Mesenchymal stem cell (in vitro differentiated cells and primary cell): ENCODE results near the gene LRRC26.
A peak's percentile ranks its signal among the peaks of the same experiment; 100 is the strongest.

Experiments
- DNase-seq: peaks from one replicate; pipeline ENCODE4 v3.0.0-alpha.2; 2013
- H2AFZ ChIP-seq: one replicate; pipeline ENCODE4 v1.6.1; 2013; ENCODE audit warnings: low read depth, mild to moderate bottlenecking, control low read depth, inconsistent platforms, low read length, moderate library complexity
- H2AK5ac ChIP-seq: 2 replicates; pipeline ENCODE4 v1.6.1; 2013; ENCODE audit warnings: low read length, moderate library complexity, mild to moderate bottlenecking, inconsistent platforms; ENCODE audit not compliant: severe bottlenecking
- H2BK120ac ChIP-seq: one replicate; pipeline ENCODE4 v1.6.1; 2013; ENCODE audit warnings: low read depth, mild to moderate bottlenecking, inconsistent platforms, low read length, moderate library complexity
- H2BK12ac ChIP-seq, 2 experiments: one replicate each; pipeline ENCODE4 v1.6.1; 2013; ENCODE audit warnings: inconsistent platforms in 2 of 2, low read length in 2 of 2, mild to moderate bottlenecking in 2 of 2, moderate library complexity in 2 of 2, control low read depth in 1 of 2
- H2BK15ac ChIP-seq: one replicate; pipeline ENCODE4 v1.6.1; 2013; ENCODE audit warnings: mild to moderate bottlenecking, low read depth, inconsistent platforms; ENCODE audit not compliant: poor library complexity, severe bottlenecking
- H2BK5ac ChIP-seq: 2 replicates; pipeline ENCODE4 v1.6.1; 2013; ENCODE audit warnings: low read depth, mild to moderate bottlenecking, low read length, control low read depth, inconsistent platforms; ENCODE audit not compliant: poor library complexity, severe bottlenecking
- H3K14ac ChIP-seq, 2 experiments: one replicate each; pipeline ENCODE4 v1.6.1; 2013; ENCODE audit warnings: inconsistent platforms in 2 of 2, low read length in 2 of 2, control low read depth in 1 of 2, mild to moderate bottlenecking in 1 of 2, moderate library complexity in 1 of 2
- H3K18ac ChIP-seq, 2 experiments: one replicate each; pipeline ENCODE4 v1.6.1; 2013; ENCODE audit warnings: inconsistent platforms in 2 of 2, low read length in 2 of 2, control low read depth in 1 of 2, low read depth in 1 of 2, mild to moderate bottlenecking in 1 of 2
- H3K23ac ChIP-seq, 2 experiments: one replicate each; pipeline ENCODE4 v1.6.1; 2013; ENCODE audit warnings: inconsistent platforms in 2 of 2, low read length in 2 of 2, mild to moderate bottlenecking in 2 of 2, moderate library complexity in 2 of 2, control low read depth in 1 of 2
- H3K27ac ChIP-seq: 2 replicates; pipeline ENCODE4 v1.5.1; 2013; ENCODE audit warnings: mild to moderate bottlenecking, moderate library complexity, low read length, control low read depth, inconsistent platforms; ENCODE audit not compliant: poor library complexity, severe bottlenecking
- H3K27me3 ChIP-seq, 2 experiments: 2 replicates each; pipeline versions ENCODE4 v1.6.1 to v1.7.0; 2013; ENCODE audit warnings: low read length in 2 of 2, mild to moderate bottlenecking in 2 of 2, moderate library complexity in 2 of 2, control low read depth in 1 of 2, inconsistent platforms in 1 of 2; ENCODE audit not compliant: control insufficient read depth in 1 of 2, insufficient read depth in 1 of 2
- H3K36me3 ChIP-seq, 2 experiments: 2 replicates each; pipeline versions ENCODE4 v1.6.1 to v1.7.0; 2013; ENCODE audit warnings: low read length in 2 of 2, control low read depth in 1 of 2, inconsistent platforms in 1 of 2, low read depth in 1 of 2, mild to moderate bottlenecking in 1 of 2; ENCODE audit not compliant: insufficient read depth in 2 of 2, control insufficient read depth in 1 of 2
- H3K4ac ChIP-seq, 2 experiments: one replicate each; pipeline ENCODE4 v1.6.1; 2013; ENCODE audit warnings: inconsistent platforms in 2 of 2, low read length in 2 of 2, mild to moderate bottlenecking in 2 of 2, moderate library complexity in 2 of 2, control low read depth in 1 of 2, low read depth in 1 of 2
- H3K4me1 ChIP-seq: 2 replicates; pipeline ENCODE4 v1.6.1; 2013; ENCODE audit warnings: low read depth, low read length, control low read depth; ENCODE audit not compliant: control insufficient read depth, insufficient read depth
- H3K4me2 ChIP-seq: 2 replicates; pipeline ENCODE4 v1.6.1; 2013; ENCODE audit warnings: low read length, mild to moderate bottlenecking, inconsistent platforms; ENCODE audit not compliant: poor library complexity, severe bottlenecking
- H3K4me3 ChIP-seq, 2 experiments: 2 replicates each; pipeline versions ENCODE4 v1.5.1 to v1.7.0; 2013; ENCODE audit warnings: low read length in 2 of 2, mild to moderate bottlenecking in 2 of 2, control low read depth in 1 of 2, low read depth in 1 of 2; ENCODE audit not compliant: insufficient read depth in 1 of 2
- H3K79me1 ChIP-seq: replicated peaks from 2 replicates; pipeline ENCODE4 v1.6.1; 2013; ENCODE audit warnings: mild to moderate bottlenecking, control low read depth, low read length, inconsistent platforms; ENCODE audit not compliant: poor library complexity, severe bottlenecking
- H3K9ac ChIP-seq: 2 replicates; pipeline ENCODE4 v1.7.0; 2013; ENCODE audit warnings: mild to moderate bottlenecking, low read length, moderate library complexity
- H3K9me3 ChIP-seq: 2 replicates; pipeline ENCODE4 v1.7.0; 2013; ENCODE audit warnings: mild to moderate bottlenecking, low read length; ENCODE audit not compliant: control insufficient read depth
- H4K8ac ChIP-seq: one replicate; pipeline ENCODE4 v1.6.1; 2013; ENCODE audit warnings: inconsistent platforms, mild to moderate bottlenecking, low read length, moderate library complexity
- H4K91ac ChIP-seq: one replicate; pipeline ENCODE4 v1.6.1; 2013; ENCODE audit warnings: mild to moderate bottlenecking, low read length, inconsistent platforms
- WGBS: methylation state at CpG from one replicate; pipeline ENCODE4 v1.1.7; 2013; ENCODE audit warnings: mixed read lengths; 5-methylcytosine and 5-hydroxymethylcytosine counted together

The LRRC26 gene

GRCh38 chr9:137170486-137171148 lies 766 bp upstream of the LRRC26 start:
- H3K4ac ChIP-seq: no peak overlapping the region
- no peak overlapping the region for H2AK5ac ChIP-seq
- H3K36me3 ChIP-seq: no peaks in the 10 kb centered on the region
- no peak overlapping the region for H4K8ac ChIP-seq
- no peak overlapping the region for H4K91ac ChIP-seq
- H3K4me3 ChIP-seq: no peak overlapping the region
- no peak overlapping the region for H3K14ac ChIP-seq
- no peak overlapping the region for H2BK15ac ChIP-seq
- no peaks in the 10 kb centered on the region for H3K79me1 ChIP-seq
- H3K9me3 ChIP-seq: no peaks in the 10 kb centered on the region
- H3K4me1 ChIP-seq: peaks cover 21% of the 10 kb centered on the region
- H3K27ac ChIP-seq: no peak overlapping the region
- no peak overlapping the region for H2BK5ac ChIP-seq
- no peak overlapping the region for H3K18ac ChIP-seq
- no peak overlapping the region for H3K9ac ChIP-seq
- WGBS: 75% methylated on average over 12 of the region's 14 CpGs
- no peak for DNase-seq
- H2BK12ac ChIP-seq: no peak overlapping the region
- peaks cover 69 to 82% of the 10 kb centered on the region in 2 experiments for H3K27me3 ChIP-seq
- H3K23ac ChIP-seq: no peak overlapping the region
- H2BK120ac ChIP-seq: no peak overlapping the region
- H2AFZ ChIP-seq: no peak overlapping the region
- H3K4me2 ChIP-seq: no peak overlapping the region

- H3K4ac ChIP-seq: no peak overlapping the region
- H4K91ac ChIP-seq: no peak overlapping the region
- no peak overlapping the region for H2BK15ac ChIP-seq
- peak; percentile 29 for DNase-seq
- H3K18ac ChIP-seq: no peak overlapping the region
- H3K14ac ChIP-seq: no peak overlapping the region
- H3K79me1 ChIP-seq: no peaks in the 10 kb centered on the region
- H3K9ac ChIP-seq: no peak overlapping the region
- H3K4me1 ChIP-seq: peaks cover 21% of the 10 kb centered on the region
- peak overlapping the region in 1 of 2 experiments; percentile 38 for H3K4me3 ChIP-seq
- peaks cover 83 to 88% of the 10 kb centered on the region in 2 experiments for H3K27me3 ChIP-seq
- no peak overlapping the region for H2BK12ac ChIP-seq
- H3K9me3 ChIP-seq: no peaks in the 10 kb centered on the region
- H4K8ac ChIP-seq: no peak overlapping the region
- H3K23ac ChIP-seq: peak overlapping the region in 1 of 2 experiments; percentile 85
- no peak overlapping the region for H3K27ac ChIP-seq
- no peak overlapping the region for H2BK120ac ChIP-seq
- no peak overlapping the region for H2AFZ ChIP-seq
- WGBS: 2% methylated on average over 83 of the region's 124 CpGs
- H3K4me2 ChIP-seq: peak overlapping the region; percentile 73
- no peak overlapping the region for H2AK5ac ChIP-seq
- no peaks in the 10 kb centered on the region for H3K36me3 ChIP-seq
- no peak overlapping the region for H2BK5ac ChIP-seq
Observed at GRCh38 chr9:137168904-137169856, 671 bp downstream of the LRRC26 start.

- Histone ChIP-seq H3K18ac (no peak overlapping the region), H2BK5ac (no peak overlapping the region), H3K36me3 (no peaks in the 10 kb centered on the region), H3K4me2 (peak overlapping the region; percentile 73), H2AK5ac (no peak overlapping the region), H3K9ac (no peak overlapping the region), H3K4me1 (peaks cover 21% of the 10 kb centered on the region), H3K27ac (no peak overlapping the region), H2AFZ (no peak overlapping the region), H3K14ac (no peak overlapping the region), H3K27me3 (peaks cover 84 to 88% of the 10 kb centered on the region in 2 experiments), H2BK120ac (no peak overlapping the region), H3K23ac (no peak overlapping the region), H2BK12ac (no peak overlapping the region), H3K4ac (no peak overlapping the region), H3K4me3 (peak overlapping the region in 1 of 2 experiments; percentile 31), H3K9me3 (no peaks in the 10 kb centered on the region), H4K91ac (no peak overlapping the region), H2BK15ac (no peak overlapping the region), H3K79me1 (no peaks in the 10 kb centered on the region), H4K8ac (no peak overlapping the region)
- DNase-seq: no peak
- 6% methylated on average over 33 of the region's 36 CpGs for WGBS
Observed at GRCh38 chr9:137168573-137168903, 1.3 kb downstream of the LRRC26 start.
